ENCODE measurements around the gene CA7.

- TF ChIP-seq POLR2A (IDR thresholded peaks at IDR 0.05) (no peak), POLR2AphosphoS5 (IDR thresholded peaks at IDR 0.05) (no peak), CTCF (IDR thresholded peaks at IDR 0.05 in 8 of 11, conservative IDR thresholded peaks at IDR 0.05 in 3 of 11) (no peak)
Observed at GRCh38 chr16:66824006-66824405, 20.2 kb upstream of the CA7 start.
